ENCODE results near the gene CCN5.

GRCh38 chr20:44720997-44721784 is 6.0 kb downstream of the CCN5 start:
- TF ChIP-seq CTCF (conservative IDR thresholded peaks at IDR 0.05) (no peak), EZH2 (IDR thresholded peaks at IDR 0.05; ENCODE audit: low read depth) (no peak)

Data from PC-9 (cell line).